Measurements from ENCODE around the gene ITGA1.

DNA sequence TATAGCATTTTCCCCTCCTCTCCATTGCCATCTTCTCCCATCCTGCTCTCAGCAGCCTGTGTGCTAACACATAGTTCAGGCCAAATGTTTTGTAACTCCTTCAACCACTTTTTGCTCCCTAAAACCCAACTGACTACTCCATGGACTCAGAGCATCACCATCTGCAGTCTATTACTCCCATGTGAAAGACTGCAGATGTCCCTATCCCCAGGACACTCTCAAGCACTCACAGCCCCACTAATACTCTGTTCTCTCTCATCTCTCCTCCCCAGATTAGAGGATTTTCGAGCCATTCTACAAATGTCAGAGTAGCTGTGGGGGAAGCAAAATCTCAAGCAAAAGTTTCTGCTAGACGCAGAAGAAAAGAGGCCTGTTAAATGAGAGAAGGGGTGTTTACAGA is 99.3 kb downstream of the ITGA1 start:
- TF ChIP-seq, protein P1, sequence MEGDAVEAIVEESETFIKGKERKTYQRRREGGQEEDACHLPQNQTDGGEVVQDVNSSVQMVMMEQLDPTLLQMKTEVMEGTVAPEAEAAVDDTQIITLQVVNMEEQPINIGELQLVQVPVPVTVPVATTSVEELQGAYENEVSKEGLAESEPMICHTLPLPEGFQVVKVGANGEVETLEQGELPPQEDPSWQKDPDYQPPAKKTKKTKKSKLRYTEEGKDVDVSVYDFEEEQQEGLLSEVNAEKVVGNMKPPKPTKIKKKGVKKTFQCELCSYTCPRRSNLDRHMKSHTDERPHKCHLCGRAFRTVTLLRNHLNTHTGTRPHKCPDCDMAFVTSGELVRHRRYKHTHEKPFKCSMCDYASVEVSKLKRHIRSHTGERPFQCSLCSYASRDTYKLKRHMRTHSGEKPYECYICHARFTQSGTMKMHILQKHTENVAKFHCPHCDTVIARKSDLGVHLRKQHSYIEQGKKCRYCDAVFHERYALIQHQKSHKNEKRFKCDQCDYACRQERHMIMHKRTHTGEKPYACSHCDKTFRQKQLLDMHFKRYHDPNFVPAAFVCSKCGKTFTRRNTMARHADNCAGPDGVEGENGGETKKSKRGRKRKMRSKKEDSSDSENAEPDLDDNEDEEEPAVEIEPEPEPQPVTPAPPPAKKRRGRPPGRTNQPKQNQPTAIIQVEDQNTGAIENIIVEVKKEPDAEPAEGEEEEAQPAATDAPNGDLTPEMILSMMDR (conservative IDR thresholded peaks at IDR 0.05), result no peak
- TF ChIP-seq EZH2 (IDR thresholded peaks at IDR 0.05; ENCODE audit: low read depth), result no peak
